Neural progenitor cell (in vitro differentiated cells): ENCODE data around the gene BBIP1.

Experiments used
- EZH2 ChIP-seq: fragments of 200-600 bp; sonication (generic); IDR thresholded peaks from 2 replicates; pipeline ENCODE4 v1.6.1; 2017; ENCODE audit warnings: antibody characterized with exemption, mild to moderate bottlenecking, moderate library complexity
- EZH2phosphoT487 ChIP-seq: fragments of 200-600 bp; sonication (generic); IDR thresholded peaks from 2 replicates; pipeline ENCODE4 v1.6.1; 2017; ENCODE audit warnings: antibody characterized with exemption
- TF ChIP-seq, protein P1 (sequence below): fragments of 200-600 bp; sonication (generic); IDR thresholded peaks from 2 replicates; pipeline ENCODE4 v1.5.1; 2017; ENCODE audit warnings: antibody characterized with exemption, mild to moderate bottlenecking

DNA sequence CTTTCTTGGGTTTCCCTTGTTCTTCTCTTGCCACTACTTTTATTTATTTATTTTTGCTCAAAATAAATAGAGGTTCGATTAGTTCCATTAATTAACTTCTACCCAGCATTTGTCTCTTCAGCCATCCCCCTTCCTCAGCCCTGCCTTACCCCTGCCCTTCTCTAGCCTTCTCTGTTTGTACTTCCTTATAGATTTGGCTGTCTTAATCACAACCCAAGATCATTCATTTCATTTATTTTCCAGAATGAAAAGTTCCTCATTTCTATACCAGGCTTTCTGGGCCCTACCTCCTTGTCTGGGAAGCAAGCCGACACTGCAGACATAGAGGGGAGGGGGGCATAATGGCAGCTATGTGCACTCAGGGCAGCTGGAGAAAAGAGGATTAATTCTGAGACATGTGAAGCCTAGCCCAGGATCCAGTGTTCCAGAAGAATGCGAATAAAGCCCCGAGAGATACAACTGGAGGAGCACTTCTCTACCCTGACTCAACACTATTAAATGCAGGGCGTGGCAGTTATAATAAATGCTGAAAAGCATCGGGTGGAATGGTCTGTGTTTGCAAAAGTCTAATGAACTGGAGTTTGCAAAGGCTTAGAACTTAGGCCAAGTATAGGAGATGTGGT, 53.7 kb downstream of the BBIP1 start:
- TF ChIP-seq, protein P1, sequence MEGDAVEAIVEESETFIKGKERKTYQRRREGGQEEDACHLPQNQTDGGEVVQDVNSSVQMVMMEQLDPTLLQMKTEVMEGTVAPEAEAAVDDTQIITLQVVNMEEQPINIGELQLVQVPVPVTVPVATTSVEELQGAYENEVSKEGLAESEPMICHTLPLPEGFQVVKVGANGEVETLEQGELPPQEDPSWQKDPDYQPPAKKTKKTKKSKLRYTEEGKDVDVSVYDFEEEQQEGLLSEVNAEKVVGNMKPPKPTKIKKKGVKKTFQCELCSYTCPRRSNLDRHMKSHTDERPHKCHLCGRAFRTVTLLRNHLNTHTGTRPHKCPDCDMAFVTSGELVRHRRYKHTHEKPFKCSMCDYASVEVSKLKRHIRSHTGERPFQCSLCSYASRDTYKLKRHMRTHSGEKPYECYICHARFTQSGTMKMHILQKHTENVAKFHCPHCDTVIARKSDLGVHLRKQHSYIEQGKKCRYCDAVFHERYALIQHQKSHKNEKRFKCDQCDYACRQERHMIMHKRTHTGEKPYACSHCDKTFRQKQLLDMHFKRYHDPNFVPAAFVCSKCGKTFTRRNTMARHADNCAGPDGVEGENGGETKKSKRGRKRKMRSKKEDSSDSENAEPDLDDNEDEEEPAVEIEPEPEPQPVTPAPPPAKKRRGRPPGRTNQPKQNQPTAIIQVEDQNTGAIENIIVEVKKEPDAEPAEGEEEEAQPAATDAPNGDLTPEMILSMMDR: no peak
- TF ChIP-seq EZH2: no peak
- no peak for TF ChIP-seq EZH2phosphoT487
